GM13977 (cell line): ENCODE measurements around the gene CFI.

Source experiments
- DNase-seq: peaks from one replicate; pipeline ENCODE4 v3.0.0; 2012; ENCODE audit warnings: low spot score
- in situ Hi-C: fragments of 300-500 bp; cut with MboI; formaldehyde crosslinking; loops from one replicate; pipeline ENCODE4 v1.12.0; 2022; ENCODE audit warnings: low sequenced_read_pairs, low pct_unique_long_range_greater_than_20kb, mixed read lengths, inconsistent platforms; ENCODE audit not compliant: unreplicated experiment
- TF ChIP-seq, protein P1 (sequence below): IDR thresholded peaks from 2 replicates; pipeline ENCODE4 v1.5.1; 2012; ENCODE audit warnings: mild to moderate bottlenecking, control low read depth; ENCODE audit not compliant: insufficient read depth; ENCODE audit errors: extremely low read depth, missing control alignments

The CFI gene

DNA sequence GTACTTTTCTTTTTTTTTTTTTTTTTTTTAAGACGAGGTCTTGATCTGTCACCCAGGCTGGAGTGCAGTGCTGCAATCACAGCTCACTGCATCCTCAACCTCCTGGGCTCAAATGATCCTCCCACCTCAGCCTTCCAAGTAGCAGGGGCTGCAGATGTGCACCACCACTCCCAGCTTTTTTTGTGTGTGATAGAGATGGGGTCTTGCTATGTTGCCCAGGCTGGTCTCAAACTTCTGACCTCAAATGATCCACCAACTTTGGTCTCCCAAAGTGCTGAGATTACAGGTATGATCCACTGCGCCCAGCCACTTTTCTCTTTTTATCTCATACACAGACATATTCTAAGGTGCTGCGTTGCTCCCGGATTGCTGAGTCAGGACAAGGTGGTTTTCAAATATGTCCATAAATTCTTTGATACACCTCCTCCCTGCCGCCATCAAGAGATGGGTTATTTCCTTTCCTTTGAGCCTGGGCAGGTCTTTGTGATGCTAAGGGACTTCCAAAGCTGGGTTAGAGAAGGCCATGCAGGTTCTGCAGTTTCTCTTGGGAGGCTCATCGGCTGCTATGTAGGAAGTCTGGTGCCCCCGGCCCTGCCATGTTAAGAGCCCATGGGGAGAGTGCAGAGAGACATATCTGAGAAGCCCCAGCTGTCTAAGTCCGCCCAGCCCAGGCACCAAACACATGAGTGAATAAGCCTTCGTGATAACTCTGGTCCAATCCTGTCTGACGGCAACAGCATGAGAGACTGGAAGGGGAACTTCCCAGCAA lies 63.5 kb downstream of the CFI start:
- in situ Hi-C loops, result no loop called here
- no peak for DNase-seq
- TF ChIP-seq, protein P1, sequence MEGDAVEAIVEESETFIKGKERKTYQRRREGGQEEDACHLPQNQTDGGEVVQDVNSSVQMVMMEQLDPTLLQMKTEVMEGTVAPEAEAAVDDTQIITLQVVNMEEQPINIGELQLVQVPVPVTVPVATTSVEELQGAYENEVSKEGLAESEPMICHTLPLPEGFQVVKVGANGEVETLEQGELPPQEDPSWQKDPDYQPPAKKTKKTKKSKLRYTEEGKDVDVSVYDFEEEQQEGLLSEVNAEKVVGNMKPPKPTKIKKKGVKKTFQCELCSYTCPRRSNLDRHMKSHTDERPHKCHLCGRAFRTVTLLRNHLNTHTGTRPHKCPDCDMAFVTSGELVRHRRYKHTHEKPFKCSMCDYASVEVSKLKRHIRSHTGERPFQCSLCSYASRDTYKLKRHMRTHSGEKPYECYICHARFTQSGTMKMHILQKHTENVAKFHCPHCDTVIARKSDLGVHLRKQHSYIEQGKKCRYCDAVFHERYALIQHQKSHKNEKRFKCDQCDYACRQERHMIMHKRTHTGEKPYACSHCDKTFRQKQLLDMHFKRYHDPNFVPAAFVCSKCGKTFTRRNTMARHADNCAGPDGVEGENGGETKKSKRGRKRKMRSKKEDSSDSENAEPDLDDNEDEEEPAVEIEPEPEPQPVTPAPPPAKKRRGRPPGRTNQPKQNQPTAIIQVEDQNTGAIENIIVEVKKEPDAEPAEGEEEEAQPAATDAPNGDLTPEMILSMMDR, result no peak

DNA sequence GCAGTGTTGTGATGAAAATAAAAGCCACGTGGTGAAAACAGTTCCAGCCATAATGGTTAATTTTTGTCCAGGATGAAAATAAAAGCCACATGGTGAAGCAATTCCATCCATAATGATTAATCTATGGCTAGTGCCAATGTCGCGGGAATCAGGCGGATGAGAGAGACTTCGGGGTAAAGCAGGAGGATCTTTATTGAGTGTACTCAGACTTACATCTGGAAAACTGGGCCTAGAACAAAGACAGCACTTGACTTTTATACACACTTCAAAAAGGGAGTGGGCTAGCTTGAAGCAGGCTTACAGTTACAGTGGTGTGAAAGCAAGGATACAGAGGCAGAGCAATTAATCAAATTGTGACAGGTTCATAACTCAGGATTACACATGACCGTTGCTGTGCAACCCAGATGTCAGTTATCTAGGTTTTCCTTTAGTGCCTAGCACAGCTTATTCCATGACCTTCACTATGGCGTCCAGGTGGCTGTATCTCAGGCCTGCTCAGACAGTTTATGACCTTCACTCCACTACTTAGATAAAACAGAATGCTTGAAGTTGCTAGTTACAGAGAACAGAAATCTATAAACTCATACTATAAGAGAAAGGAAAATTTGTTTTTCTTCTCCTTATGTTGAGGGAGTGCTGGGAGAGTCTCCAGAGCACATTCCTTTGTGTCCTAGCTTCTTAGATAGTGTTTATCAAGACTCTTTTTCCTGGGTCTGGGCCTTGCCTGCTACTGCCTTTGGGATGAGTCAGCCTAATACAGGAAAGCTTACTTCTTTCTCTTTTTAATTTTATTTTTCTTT lies 66.0 kb downstream of the CFI start:
- no peak for DNase-seq
- TF ChIP-seq, protein P1, result no peak
- in situ Hi-C loops, result no loop called here

DNA sequence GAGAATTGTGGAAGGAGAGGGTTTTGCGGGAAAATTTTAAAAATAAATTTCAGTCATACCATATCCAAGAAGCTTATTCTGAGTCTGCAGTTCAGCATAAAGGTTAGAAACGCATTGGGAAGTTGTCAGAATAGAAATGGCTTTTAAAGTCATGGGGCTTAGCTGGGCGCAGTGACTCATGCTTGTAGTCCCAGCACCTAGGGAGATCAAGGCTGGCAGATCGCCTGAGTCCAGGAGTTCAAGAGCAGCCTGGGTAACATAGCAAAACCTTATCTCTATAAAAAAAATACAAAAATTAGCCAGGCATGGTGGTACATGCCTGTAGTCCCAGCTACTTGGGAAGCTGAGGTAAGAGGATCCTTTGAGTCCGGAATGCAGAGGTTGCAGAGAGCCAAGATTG lies 68.1 kb downstream of the CFI start:
- in situ Hi-C loops, result no loop called here
- no peak for DNase-seq

DNA sequence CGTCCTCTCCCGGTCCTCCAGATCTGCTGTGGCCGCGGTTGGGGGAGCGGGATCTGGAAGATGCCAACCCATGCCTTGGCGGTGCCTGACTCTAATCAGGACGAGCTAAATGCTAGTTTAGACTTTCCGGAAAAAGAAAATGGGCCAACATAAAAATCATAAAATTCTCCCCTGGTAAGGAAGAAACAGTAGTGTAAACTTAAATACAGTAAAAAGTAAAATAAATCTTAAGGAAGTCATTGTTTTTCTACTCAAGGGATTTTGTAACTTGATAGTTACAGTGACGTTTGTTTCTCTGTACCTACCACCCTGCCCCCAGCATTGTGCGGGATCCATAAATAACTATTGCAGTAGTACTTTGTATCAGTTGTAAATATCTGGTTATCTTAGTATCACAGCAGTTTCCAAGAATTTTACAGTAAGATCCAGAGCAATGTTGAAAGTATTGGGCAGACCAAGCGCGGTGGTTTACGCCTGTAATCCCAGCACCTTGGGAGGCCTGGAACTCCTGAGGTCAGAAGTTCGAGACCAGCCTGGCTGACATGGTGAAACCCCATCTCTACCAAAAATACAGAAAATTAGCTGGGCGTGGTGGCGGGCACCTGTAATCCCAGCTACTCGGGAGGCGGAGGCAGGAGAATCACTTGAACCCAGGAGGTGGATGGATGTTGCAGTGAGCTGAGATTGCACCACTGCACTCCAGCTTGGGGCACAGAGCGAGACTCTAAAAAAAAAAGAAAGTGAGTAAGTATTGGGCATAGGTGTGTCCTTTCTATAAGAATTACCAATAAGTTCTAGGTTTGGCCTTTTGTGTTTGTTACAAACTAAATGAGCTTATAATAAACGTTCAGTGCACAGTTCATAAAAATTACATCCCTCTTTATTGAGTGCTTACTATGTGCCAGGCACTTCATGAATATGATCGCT lies 70.9 kb downstream of the CFI start:
- TF ChIP-seq, protein P1, result no peak
- DNase-seq, result no peak
- in situ Hi-C loops, result no loop called here

More for the DNA sequence above, 68.1 kb downstream of the CFI start:
- TF ChIP-seq, protein P1, result no peak

DNA sequence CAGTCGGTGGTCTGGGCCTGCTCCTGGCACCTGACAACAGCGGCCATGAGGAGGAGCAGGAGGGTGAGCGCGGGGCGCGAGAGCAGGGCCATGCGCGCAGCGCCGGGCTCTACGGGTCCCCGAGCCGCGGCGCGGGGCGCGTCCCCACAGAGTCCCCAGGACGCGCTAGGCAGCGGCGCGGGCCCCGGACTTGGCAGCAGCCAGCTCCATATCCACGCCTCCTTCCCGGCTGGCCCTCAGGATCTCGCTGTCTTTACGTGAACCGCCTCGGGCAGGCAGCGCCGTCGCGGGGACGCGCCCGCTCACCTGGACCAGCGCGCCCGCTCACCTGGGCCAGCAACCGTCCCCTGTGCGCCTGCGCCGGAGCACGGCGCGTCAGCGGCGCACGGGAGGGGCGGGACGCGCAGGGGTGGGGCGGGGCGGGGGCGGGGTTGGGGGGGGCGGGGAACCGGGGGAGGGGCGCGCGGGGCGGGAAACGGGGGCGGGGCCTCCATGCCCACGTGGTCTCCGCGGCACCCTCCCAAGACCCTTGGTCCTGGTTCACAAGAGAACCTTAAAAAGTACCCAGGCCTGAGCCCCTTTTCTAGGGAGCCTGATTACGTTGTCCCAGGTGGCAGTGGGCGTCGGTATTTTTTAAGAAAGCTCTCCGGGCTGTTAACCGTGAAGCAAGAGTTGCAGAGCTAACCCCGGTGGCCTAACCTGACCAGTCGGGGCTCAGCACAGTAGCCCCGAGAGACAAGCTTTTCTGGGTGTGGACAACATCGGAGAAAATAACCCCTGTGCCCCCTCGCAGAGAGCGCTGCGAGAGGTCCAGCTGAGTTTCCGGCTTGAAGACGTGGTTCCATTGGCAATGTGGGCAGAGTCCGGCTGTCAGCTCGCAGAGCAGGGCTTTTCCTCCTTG lies 71.8 kb downstream of the CFI start, which contains the start of gene PLA2G12A:
Gene PLA2G12A (minus strand): TSS at position 353 of the 901 bp plus-strand sequence. CDS start 261 bp downstream, at position 92.
- peak; percentile 94 for DNase-seq
- in situ Hi-C loops, result no loop called here
- TF ChIP-seq, protein P1, result no peak
